ENCODE data around the gene MTRF1. TPM values are rescaled to one million over a fixed set of nuclear protein-coding genes. Genes with fewer than 3 reads are reported as not detected.

Gene MTRF1
- total RNA-seq, 2 experiments from 2014 or later: 24.9 to 31.3 TPM

DNA sequence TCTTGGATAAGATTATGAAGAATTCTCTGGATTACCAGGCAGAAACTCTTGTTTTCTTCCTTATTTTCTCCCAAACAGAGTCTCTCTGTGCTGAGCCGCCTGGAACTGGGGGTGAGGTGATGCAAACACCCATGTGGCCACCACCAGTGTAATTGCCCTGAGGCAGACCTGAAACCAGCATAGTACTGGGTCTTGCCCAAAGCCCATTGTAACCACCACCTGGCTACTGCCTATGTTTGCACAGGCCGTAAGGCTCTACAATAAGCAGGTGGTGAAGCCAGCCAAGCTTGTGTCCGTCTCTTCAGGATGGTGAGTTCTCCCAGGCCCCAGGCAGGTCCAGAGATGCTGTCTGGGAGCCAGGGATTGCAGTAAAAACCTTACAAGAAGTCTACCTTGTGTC, 50.1 kb downstream of the MTRF1 start:
- no peak for TF ChIP-seq EZH2phosphoT487 (IDR thresholded peaks at IDR 0.05; ENCODE audit: borderline replicate concordance, low read depth, low read length)
- TF ChIP-seq, protein P1, sequence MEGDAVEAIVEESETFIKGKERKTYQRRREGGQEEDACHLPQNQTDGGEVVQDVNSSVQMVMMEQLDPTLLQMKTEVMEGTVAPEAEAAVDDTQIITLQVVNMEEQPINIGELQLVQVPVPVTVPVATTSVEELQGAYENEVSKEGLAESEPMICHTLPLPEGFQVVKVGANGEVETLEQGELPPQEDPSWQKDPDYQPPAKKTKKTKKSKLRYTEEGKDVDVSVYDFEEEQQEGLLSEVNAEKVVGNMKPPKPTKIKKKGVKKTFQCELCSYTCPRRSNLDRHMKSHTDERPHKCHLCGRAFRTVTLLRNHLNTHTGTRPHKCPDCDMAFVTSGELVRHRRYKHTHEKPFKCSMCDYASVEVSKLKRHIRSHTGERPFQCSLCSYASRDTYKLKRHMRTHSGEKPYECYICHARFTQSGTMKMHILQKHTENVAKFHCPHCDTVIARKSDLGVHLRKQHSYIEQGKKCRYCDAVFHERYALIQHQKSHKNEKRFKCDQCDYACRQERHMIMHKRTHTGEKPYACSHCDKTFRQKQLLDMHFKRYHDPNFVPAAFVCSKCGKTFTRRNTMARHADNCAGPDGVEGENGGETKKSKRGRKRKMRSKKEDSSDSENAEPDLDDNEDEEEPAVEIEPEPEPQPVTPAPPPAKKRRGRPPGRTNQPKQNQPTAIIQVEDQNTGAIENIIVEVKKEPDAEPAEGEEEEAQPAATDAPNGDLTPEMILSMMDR (conservative IDR thresholded peaks at IDR 0.05; ENCODE audit: low read length): no peak
- intact Hi-C loops (cut with micrococcal nuclease; ENCODE audit: unreplicated experiment): no loop called here
- H3K27ac ChIP-seq (ENCODE audit: low read depth, low read length, poor library complexity, severe bottlenecking): no peak overlapping the region
- H3K9me3 ChIP-seq (ENCODE audit: low read length): peaks cover 10% of the 10 kb centered on the region; the same call in 1 of the 2 replicates
- no peaks in the 10 kb centered on the region for H3K79me2 ChIP-seq (ENCODE audit: insufficient read depth, low read depth, low read length)
- no peak for DNase-seq (ENCODE audit: low spot score)
- CTCF ChIA-PET (ENCODE audit: unreplicated experiment): no interaction called here
- H3K4me2 ChIP-seq (ENCODE audit: low read length): no peak overlapping the region
- BruUV-seq (replicated peaks): no TSS peak
- no peaks in the 10 kb centered on the region for H3K4me1 ChIP-seq (ENCODE audit: insufficient read depth, low read length, poor library complexity, severe bottlenecking)
- peaks cover 8% of the 10 kb centered on the region; the same call in 1 of the 2 replicates for H3K36me3 ChIP-seq (ENCODE audit: insufficient read depth, low read length)
- no peak overlapping the region for H3K4me3 ChIP-seq (ENCODE audit: low read depth, low read length, poor library complexity, severe bottlenecking)
- no peaks in the 10 kb centered on the region for H4K20me1 ChIP-seq (ENCODE audit: insufficient read depth, low read length)
- H2AFZ ChIP-seq (ENCODE audit: low read length): no peak overlapping the region
- no peaks in the 10 kb centered on the region for H3K9me2 ChIP-seq (ENCODE audit: insufficient read depth, low read length)
- POLR2A ChIA-PET: no interaction called here

DNA sequence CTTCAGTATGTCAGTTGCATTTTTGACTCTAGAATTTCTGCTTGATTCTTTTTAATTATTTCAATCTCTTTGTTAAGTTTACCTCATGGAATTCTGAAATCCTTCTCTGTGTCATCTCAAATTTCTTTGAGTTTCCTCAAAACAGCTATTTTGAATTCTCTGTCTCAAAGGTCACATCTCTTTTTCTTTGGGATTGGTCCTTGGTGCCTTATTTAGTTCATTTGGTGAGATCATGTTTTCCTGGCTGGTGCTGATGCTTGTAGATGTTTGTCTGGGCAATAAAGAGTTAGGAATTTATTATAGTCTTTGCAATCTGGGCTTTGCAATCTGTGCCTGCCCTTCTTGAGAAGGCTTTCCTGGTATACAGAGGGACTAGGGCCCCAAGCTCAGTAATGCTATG, 50.5 kb downstream of the MTRF1 start:
- POLR2A ChIA-PET: no interaction called here
- CTCF ChIA-PET (ENCODE audit: unreplicated experiment): no interaction called here
- no TSS peak for BruUV-seq (replicated peaks)

DNA sequence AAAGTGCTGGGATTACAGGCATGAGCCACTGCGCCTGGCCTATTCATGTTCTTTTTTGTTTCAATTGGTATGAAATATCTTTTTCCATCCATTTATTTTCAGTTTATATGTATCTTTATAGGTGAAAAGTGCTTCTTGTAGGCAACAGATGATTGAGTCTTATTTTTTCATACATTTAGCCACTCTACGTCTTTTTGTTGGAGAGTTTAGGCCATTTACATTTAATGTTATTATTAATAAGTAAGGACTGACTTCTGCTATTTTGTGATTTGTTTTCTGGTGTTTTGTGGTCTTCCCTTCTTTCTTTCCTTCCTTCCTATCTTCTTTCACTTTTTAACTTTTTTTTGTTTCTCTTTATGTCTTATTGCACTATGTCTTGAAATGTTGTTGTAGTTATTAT, 52.3 kb downstream of the MTRF1 start:
- 0 out of 2 replicates have a peak, but pooled peaks cover 3% of the 10 kb centered on the region for H3K36me3 ChIP-seq (ENCODE audit: insufficient read depth, low read length)
- no peaks in the 10 kb centered on the region for H3K9me2 ChIP-seq (ENCODE audit: insufficient read depth, low read length)
- POLR2A ChIA-PET: no interaction called here
- H2AFZ ChIP-seq (ENCODE audit: low read length): no peak overlapping the region
- H3K4me1 ChIP-seq (ENCODE audit: insufficient read depth, low read length, poor library complexity, severe bottlenecking): no peaks in the 10 kb centered on the region
- H3K4me2 ChIP-seq (ENCODE audit: low read length): no peak overlapping the region
- CTCF ChIA-PET (ENCODE audit: unreplicated experiment): no interaction called here
- no peaks in the 10 kb centered on the region for H3K79me2 ChIP-seq (ENCODE audit: insufficient read depth, low read depth, low read length)
- no TSS peak for BruUV-seq (replicated peaks)
- no peak overlapping the region for H3K4me3 ChIP-seq (ENCODE audit: low read depth, low read length, poor library complexity, severe bottlenecking)
- no peak overlapping the region for H3K27ac ChIP-seq (ENCODE audit: low read depth, low read length, poor library complexity, severe bottlenecking)
- no peak for TF ChIP-seq EZH2phosphoT487 (IDR thresholded peaks at IDR 0.05; ENCODE audit: borderline replicate concordance, low read depth, low read length)
- TF ChIP-seq, protein P1 (conservative IDR thresholded peaks at IDR 0.05; ENCODE audit: low read length): no peak
- peaks cover 19% of the 10 kb centered on the region; the same call in 1 of the 2 replicates for H3K9me3 ChIP-seq (ENCODE audit: low read length)
- H4K20me1 ChIP-seq (ENCODE audit: insufficient read depth, low read length): no peaks in the 10 kb centered on the region
- DNase-seq (ENCODE audit: low spot score): no peak
- intact Hi-C loops (cut with micrococcal nuclease; ENCODE audit: unreplicated experiment): no loop called here

More for the DNA sequence above, 50.5 kb downstream of the MTRF1 start:
- no peaks in the 10 kb centered on the region for H3K4me1 ChIP-seq (ENCODE audit: insufficient read depth, low read length, poor library complexity, severe bottlenecking)
- DNase-seq (ENCODE audit: low spot score): no peak
- H3K27ac ChIP-seq (ENCODE audit: low read depth, low read length, poor library complexity, severe bottlenecking): no peak overlapping the region
- no peak overlapping the region for H2AFZ ChIP-seq (ENCODE audit: low read length)
- H3K36me3 ChIP-seq (ENCODE audit: insufficient read depth, low read length): peaks cover 8% of the 10 kb centered on the region; the same call in 1 of the 2 replicates
- H3K4me2 ChIP-seq (ENCODE audit: low read length): no peak overlapping the region
- TF ChIP-seq EZH2phosphoT487 (IDR thresholded peaks at IDR 0.05; ENCODE audit: borderline replicate concordance, low read depth, low read length): no peak
- TF ChIP-seq, protein P1 (conservative IDR thresholded peaks at IDR 0.05; ENCODE audit: low read length): no peak
- no peak overlapping the region for H3K4me3 ChIP-seq (ENCODE audit: low read depth, low read length, poor library complexity, severe bottlenecking)
- H3K79me2 ChIP-seq (ENCODE audit: insufficient read depth, low read depth, low read length): no peaks in the 10 kb centered on the region
- peaks cover 14% of the 10 kb centered on the region; the same call in 1 of the 2 replicates for H3K9me3 ChIP-seq (ENCODE audit: low read length)
- no peaks in the 10 kb centered on the region for H3K9me2 ChIP-seq (ENCODE audit: insufficient read depth, low read length)
- no peaks in the 10 kb centered on the region for H4K20me1 ChIP-seq (ENCODE audit: insufficient read depth, low read length)
- intact Hi-C loops (cut with micrococcal nuclease; ENCODE audit: unreplicated experiment): no loop called here
